GM15510 (cell line): ENCODE results near the gene STRA8.

ENCODE experiments used
- POLR2A ChIP-seq: IDR thresholded peaks from 3 replicates; pipeline ENCODE4 v1.6.1; 2011; ENCODE audit warnings: borderline replicate concordance; ENCODE audit not compliant: insufficient read length; ENCODE audit errors: extremely low read depth

Gene STRA8

DNA sequence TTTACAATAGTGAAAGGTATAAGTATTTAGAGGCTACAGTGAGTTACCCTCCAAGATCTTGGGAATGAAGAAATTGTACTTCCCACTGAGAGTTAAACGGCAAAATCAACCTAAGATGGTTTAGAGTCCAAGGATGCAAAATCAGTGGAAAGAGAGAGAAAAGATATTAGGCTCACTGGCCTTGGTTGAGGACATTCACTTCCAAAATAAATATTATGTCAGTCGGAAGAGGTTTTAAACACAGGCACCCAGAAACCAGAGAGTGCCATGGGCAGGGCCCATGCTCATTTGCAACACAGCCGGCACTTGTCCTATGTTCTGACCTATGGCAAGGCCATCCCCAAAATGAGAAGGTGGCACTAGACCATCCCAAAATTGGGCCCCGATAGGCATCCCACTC, 18.5 kb upstream of the STRA8 start:
- no peak for TF ChIP-seq POLR2A

GRCh38 chr7:135215698-135216097, 17.9 kb upstream of the STRA8 start:
- no peak for TF ChIP-seq POLR2A

GRCh38 chr7:135217645-135218509, 15.8 kb upstream of the STRA8 start:
- TF ChIP-seq POLR2A: no peak

DNA sequence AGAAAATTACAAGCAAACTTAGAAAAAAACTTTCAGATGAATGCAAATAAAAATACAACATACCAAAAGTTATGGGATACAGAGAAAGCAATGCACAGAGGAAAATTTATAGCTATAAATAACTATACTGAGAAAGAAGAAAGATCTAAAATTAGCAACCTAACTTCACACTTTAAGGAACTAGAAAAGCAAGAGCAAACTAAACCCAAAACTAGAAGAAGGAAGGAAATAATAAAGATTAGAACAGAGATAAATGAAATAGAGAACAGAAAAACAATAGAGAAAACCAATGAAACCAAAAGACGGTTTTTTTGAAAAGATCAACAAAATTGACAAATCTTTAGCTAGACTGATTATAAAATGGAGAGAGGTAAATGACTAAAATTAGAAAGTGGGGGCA, 9.6 kb upstream of the STRA8 start:
- no peak for TF ChIP-seq POLR2A

DNA sequence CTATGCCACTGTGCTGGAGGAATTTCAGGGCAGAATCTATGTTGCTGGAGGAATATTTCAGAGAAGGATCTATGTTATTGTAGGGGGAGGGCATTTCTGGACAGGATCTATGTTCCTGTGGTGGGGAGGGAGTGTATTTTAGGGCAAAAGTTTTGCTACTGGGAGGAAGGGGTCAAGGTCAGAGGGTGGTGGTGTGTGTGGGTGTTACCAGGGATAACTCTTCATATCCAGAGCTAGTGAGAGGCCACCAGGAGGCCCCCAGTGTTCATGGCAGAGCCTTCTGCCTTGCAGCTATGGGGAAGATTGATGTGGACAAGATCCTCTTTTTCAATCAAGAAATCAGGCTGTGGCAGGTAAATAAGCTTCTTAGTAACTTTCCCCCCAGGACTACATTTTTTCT, 2.0 kb upstream of the STRA8 start:
- no peak for TF ChIP-seq POLR2A

DNA sequence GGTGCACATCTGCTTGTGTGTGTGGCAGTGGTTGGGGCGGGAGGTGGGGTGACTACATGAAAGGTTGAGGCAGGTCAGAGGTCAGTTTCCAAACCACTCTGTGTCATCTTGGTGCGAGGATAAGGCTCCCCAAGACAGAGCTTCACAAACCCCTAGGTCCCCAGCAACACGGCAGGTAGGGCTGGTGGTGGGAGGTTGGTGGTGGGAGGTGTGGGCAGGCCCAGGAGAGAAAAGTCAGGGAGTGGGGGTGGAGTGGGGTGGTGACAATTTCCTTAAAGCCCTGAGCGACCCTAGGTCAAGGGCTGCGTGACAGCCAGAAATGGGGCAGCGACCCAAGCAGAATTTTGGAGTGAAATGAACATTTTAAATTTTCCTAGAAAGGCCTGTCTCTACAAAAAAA, 1.6 kb upstream of the STRA8 start:
- no peak for TF ChIP-seq POLR2A

DNA sequence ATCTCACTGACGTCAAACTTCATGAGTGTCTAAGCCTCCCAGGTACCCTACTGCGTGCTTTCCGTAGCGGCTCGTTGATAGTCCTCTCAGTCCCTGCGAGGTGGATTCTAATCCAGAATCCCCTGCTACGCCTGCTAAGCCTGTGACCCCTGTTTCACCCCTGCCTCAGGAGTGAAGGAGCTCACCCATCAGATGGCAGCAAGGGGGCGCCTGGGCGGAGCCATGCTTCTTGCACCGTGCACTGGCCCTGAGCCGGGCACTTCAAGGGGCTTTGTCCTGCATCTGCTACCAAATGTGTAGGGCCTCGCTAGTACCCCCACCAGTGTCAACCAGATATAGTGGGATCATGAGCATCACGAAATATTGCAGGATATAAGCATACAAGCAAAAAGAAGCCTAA, 918 bp upstream of the STRA8 start:
- TF ChIP-seq POLR2A: no peak

DNA sequence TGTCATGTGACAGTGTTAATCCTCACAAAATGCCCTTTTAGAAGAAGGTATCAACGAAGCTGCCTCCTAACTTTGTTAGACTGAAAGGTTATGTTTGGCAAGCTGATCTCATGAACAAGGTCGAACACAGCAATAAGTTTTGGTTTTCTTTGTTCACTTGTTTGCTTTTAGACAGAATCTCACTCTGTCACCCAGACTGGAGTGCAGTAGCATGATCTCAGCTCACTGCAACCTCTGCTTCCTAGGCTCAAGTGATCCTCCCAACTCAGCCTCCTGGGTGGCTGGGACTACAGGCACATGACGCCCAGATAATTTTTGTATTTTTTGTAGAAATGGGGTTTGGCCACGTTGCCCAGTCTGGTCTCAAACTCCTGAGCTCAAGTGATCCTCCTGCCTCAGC, 1.1 kb downstream of the STRA8 start:
- no peak for TF ChIP-seq POLR2A

DNA sequence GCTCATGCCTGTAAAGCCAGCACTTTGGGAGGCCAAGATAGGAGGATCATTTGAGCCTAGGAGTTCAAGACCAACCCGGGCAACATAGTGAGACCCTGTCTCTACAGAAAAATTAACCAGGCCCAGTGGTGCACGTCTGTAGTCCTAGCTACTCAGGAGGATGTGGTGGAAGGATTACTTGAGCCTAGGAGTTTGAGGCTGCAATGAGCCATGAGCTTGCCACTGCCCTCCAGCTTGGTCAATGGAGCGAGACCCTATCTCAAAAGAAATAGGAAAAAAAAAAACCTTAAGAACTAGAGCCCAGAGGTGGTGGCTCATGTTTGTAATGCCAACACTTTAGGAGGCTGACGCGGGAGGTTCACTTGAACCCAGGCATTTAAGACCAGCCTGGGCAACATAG, 2.2 kb downstream of the STRA8 start:
- TF ChIP-seq POLR2A: no peak

DNA sequence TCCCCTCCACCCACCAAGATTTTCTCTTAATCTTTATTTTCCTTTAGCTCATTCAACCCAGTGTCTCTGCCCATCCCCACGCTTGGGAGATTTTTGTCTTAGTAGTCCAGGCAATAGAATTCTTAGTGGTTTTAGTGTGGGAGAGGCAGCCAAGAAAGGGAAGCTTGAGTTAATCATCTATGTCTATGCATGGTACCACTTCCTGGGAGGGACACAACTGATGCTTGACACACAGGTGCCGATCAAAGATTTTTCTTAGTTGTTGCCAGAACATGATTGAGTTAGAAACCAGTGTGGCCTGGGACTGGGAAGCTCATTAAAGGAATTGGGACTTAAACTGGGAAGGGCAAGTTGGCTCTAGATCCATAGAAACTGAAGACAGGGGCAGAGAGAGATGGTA, 3.1 kb downstream of the STRA8 start:
- TF ChIP-seq POLR2A: no peak

GRCh38 chr7:135238112-135238744, 4.6 kb downstream of the STRA8 start:
- no peak for TF ChIP-seq POLR2A

- no peak for TF ChIP-seq POLR2A
Measured at GRCh38 chr7:135239263-135239662, 5.6 kb downstream of the STRA8 start.

GRCh38 chr7:135240441-135240840, 6.8 kb downstream of the STRA8 start:
- TF ChIP-seq POLR2A: no peak

GRCh38 chr7:135242096-135242684, 8.6 kb downstream of the STRA8 start:
- no peak for TF ChIP-seq POLR2A
